Nephron progenitor cell (in vitro differentiated cells): Measurements from ENCODE around the gene PTPRO.

Experiments used
- DNase-seq: peaks from one replicate; pipeline ENCODE4 v3.0.0; 2021
- H3K27ac Mint-ChIP-seq: 2 replicates; pipeline ENCODE4 v1.8.0; 2021; ENCODE audit warnings: mild to moderate bottlenecking, moderate library complexity, mixed read lengths
- H3K27me3 Mint-ChIP-seq: 2 replicates; pipeline ENCODE4 v1.8.0; 2021; ENCODE audit warnings: mild to moderate bottlenecking, low read depth, mixed read lengths; ENCODE audit not compliant: poor library complexity
- H3K36me3 Mint-ChIP-seq: 2 replicates; pipeline ENCODE4 v1.8.0; 2021; ENCODE audit warnings: low read depth, mixed read lengths
- H3K4me1 Mint-ChIP-seq: 2 replicates; pipeline ENCODE4 v1.8.0; 2021; ENCODE audit warnings: mixed read lengths
- H3K4me3 Mint-ChIP-seq: 2 replicates; pipeline ENCODE4 v1.8.0; 2021; ENCODE audit warnings: mild to moderate bottlenecking, moderate library complexity, mixed read lengths
- H3K9me3 Mint-ChIP-seq: 2 replicates; pipeline ENCODE4 v1.8.0; 2021; ENCODE audit warnings: mild to moderate bottlenecking, moderate library complexity, mixed read lengths
- TF ChIP-seq, protein P1 (sequence below): fragments of 200-600 bp; sonication (generic); IDR thresholded peaks from 2 replicates; pipeline ENCODE4 v1.5.0; 2021; ENCODE audit warnings: antibody characterized with exemption

The PTPRO gene

DNA sequence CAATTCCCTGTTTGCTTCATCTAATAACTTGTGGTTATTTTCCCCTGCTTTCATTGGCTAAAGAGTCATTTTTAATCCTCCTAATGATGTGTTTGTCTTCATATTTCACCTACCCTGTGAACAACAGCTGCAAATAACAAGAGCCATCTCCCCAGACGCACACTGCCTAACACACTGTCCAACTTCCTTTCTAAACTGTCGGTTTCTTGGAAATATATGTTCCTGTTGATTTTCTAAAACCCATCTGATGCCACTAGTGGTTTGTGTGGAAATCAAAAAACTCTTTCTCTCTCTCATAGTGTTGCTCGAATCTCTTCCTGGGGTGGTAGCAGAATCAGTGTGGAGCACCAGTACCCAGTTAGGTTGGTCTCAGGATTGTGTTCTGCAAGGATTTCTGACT is 240.0 kb downstream of the PTPRO start:
- TF ChIP-seq, protein P1, sequence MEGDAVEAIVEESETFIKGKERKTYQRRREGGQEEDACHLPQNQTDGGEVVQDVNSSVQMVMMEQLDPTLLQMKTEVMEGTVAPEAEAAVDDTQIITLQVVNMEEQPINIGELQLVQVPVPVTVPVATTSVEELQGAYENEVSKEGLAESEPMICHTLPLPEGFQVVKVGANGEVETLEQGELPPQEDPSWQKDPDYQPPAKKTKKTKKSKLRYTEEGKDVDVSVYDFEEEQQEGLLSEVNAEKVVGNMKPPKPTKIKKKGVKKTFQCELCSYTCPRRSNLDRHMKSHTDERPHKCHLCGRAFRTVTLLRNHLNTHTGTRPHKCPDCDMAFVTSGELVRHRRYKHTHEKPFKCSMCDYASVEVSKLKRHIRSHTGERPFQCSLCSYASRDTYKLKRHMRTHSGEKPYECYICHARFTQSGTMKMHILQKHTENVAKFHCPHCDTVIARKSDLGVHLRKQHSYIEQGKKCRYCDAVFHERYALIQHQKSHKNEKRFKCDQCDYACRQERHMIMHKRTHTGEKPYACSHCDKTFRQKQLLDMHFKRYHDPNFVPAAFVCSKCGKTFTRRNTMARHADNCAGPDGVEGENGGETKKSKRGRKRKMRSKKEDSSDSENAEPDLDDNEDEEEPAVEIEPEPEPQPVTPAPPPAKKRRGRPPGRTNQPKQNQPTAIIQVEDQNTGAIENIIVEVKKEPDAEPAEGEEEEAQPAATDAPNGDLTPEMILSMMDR = no peak
- no peaks in the 10 kb centered on the region for H3K36me3 Mint-ChIP-seq
- H3K4me3 Mint-ChIP-seq = no peak overlapping the region
- H3K9me3 Mint-ChIP-seq = no peaks in the 10 kb centered on the region
- no peak overlapping the region for H3K27ac Mint-ChIP-seq
- DNase-seq = no peak
- peaks cover 4% of the 10 kb centered on the region for H3K27me3 Mint-ChIP-seq
- H3K4me1 Mint-ChIP-seq = peaks cover 5% of the 10 kb centered on the region

DNA sequence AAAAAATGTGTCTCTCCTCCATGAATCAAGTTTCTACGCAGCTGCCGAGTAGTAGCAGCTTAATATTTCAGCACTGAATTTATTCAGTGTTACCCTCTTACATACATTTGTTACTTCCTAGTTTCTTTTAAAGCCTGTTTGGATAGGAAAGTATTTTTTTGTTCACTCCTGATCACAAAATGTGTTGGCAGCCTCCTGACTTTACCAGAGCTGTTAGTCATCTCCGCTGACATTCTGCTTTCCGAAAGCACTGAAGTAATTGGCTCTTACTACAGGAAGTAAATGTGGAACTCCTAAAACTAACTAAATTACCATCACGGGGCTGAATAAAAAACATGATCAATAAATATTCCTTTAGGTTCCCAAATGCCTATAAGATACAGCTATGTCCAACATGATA is 241.4 kb downstream of the PTPRO start:
- H3K9me3 Mint-ChIP-seq = no peaks in the 10 kb centered on the region
- no peak for DNase-seq
- H3K27me3 Mint-ChIP-seq = peaks cover 4% of the 10 kb centered on the region
- no peak overlapping the region for H3K4me3 Mint-ChIP-seq
- peaks cover 5% of the 10 kb centered on the region for H3K4me1 Mint-ChIP-seq
- TF ChIP-seq, protein P1 = no peak
- H3K36me3 Mint-ChIP-seq = no peaks in the 10 kb centered on the region
- no peak overlapping the region for H3K27ac Mint-ChIP-seq

DNA sequence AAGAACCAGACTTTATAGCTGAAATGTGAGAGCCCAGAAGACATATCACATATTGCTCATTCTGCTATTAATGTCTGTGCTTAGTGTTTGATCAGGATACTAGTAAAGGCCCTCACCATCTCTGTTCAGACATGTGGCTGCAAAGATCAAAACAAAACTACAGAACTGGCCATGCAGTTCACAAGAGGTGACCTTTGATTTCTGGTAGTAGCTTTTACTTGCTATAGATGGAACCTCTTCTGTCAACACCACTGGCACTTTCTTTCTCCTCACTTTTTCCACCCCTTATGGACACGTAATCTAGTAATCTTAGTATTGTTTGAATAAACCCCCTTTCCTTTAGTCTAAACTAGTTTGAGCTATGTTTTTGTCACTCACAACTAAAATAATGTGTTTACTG is 252.0 kb downstream of the PTPRO start:
- Mint-ChIP-seq H3K27ac (no peak overlapping the region), H3K9me3 (peaks cover 12% of the 10 kb centered on the region), H3K4me1 (peaks cover 5% of the 10 kb centered on the region), H3K4me3 (no peak overlapping the region), H3K36me3 (peaks cover 7% of the 10 kb centered on the region), H3K27me3 (no peaks in the 10 kb centered on the region)
- DNase-seq = no peak
- TF ChIP-seq, protein P1 = no peak

DNA sequence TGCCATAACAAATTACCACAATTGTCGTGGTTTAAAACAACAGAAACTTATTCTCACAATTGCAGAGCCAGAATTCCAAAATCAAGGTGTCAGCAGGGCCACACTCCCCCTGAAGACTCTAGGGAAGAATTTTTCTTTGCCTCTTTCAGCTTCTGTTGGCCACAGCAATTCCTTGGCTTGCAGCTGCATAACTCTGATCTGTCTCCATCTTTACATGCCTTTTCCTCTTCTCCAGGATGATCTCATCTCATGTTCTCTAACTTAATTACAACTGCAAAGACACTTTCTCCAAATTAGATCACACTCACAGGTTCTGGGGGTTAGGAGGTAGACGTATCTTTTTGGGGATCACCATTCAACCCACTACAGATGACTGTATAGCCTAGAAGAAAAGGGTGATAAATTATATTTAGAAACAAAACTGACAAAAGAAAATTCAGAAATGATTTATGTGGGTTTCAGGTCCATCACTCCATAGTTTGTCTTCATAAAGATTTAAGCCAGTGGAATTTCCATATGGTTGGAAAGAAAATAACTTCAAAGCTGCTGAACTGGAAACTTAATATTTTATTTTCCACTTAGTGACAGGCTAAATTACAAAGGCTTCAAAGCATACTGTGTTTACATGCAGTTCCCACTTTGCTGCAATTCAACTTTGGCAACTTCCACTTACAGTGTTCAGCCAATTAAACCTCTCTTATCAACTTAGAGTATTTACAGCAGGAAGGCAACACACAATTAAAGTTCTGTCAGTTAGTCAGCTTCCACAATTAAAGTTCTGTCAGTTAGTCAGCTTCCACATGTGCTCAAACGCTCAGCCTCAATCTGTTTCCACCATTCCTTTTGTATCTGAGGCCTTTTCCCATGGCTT is 253.6 kb downstream of the PTPRO start:
- DNase-seq = no peak
- Mint-ChIP-seq H3K36me3 (peaks cover 7% of the 10 kb centered on the region), H3K4me3 (no peak overlapping the region), H3K27ac (no peak overlapping the region), H3K4me1 (peaks cover 10% of the 10 kb centered on the region), H3K9me3 (peaks cover 12% of the 10 kb centered on the region), H3K27me3 (no peaks in the 10 kb centered on the region)
- TF ChIP-seq, protein P1 = no peak

DNA sequence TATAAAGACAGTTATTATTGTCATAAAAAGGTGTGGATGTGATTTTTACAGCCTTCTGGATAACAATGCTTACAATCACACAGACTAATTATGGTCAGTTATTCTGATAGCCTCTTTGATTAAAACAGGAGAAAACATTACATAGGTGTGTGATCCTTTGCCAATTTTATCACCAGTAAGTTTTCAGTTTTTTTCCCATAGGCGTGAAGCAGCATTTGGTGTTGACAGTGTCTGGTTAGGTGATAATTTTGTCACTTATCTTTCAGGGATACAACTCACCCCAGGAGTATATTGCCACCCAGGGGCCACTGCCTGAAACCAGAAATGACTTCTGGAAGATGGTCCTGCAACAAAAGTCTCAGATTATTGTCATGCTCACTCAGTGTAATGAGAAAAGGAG is 258.1 kb downstream of the PTPRO start:
- TF ChIP-seq, protein P1 = no peak
- H3K9me3 Mint-ChIP-seq = peaks cover 25% of the 10 kb centered on the region
- H3K27ac Mint-ChIP-seq = no peak overlapping the region

DNA sequence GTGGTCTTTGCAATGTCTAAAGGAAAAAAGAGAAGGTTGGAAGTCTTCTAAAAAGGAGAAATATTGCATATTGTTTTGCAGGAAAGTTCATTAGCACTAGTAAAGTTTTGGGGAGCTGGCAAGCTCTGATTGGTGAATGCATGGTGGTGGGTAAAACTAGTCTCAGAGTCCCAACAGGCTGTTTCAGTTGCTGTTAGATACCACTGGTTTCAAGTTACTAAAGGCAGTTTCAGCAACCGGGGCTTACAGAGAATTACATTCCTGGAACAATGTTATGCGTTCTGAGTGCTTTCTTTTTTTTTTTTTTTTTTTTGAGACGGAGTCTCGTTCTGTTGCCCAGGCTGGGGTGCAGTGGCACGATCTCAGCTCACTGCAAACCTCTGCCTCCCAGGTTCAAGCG is 258.7 kb downstream of the PTPRO start:
- TF ChIP-seq, protein P1 = no peak
- peaks cover 14% of the 10 kb centered on the region for H3K36me3 Mint-ChIP-seq
- H3K27ac Mint-ChIP-seq = no peak overlapping the region
- H3K9me3 Mint-ChIP-seq = peaks cover 21% of the 10 kb centered on the region
- H3K27me3 Mint-ChIP-seq = no peaks in the 10 kb centered on the region
- peaks cover 33% of the 10 kb centered on the region for H3K4me1 Mint-ChIP-seq
- H3K4me3 Mint-ChIP-seq = no peak overlapping the region
- no peak for DNase-seq

More for the DNA sequence above, 258.1 kb downstream of the PTPRO start:
- peaks cover 20% of the 10 kb centered on the region for H3K36me3 Mint-ChIP-seq
- no peaks in the 10 kb centered on the region for H3K27me3 Mint-ChIP-seq
- no peak overlapping the region for H3K4me3 Mint-ChIP-seq
- H3K4me1 Mint-ChIP-seq = peaks cover 33% of the 10 kb centered on the region
- no peak for DNase-seq
